ENCODE data around the gene GULP1. TPM values are rescaled to one million over a fixed set of nuclear protein-coding genes. Genes with fewer than 3 reads are reported as not detected.

Gene GULP1
- total RNA-seq, 1 experiment from 2014 or later, result 76.0 TPM

DNA sequence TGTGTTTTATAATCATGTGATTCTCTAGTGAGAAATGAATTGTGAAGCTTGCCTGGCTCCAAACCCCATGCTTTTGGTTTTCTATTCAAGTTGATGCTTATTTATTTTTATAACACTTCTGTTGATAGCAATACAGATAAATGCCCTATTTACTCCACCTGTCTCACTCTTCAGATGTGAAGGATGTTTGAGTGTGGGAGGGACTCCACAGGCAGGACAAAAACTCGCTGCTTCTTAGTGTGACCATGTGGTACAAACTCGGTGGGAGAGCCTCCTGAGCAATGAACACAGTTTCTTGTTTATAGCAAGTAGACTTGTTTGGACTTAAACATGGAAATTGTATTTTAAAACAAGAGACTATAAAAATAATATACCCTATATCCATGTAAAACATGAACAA is 219.7 kb downstream of the GULP1 start:
- Histone ChIP-seq H2AFZ (ENCODE audit: low read depth, low read length, poor library complexity, severe bottlenecking) (no peak overlapping the region), H3K79me2 (ENCODE audit: insufficient read depth, low read length) (no peaks in the 10 kb centered on the region), H3K9me2 (ENCODE audit: insufficient read depth) (no peaks in the 10 kb centered on the region), H3K9me3 (ENCODE audit: control insufficient read depth in 1 of 2, insufficient read depth in 1 of 2, low read depth in 1 of 2, low read length in 2 of 2) (no peaks in the 10 kb centered on the region), H4K20me1 (ENCODE audit: insufficient read depth) (no peaks in the 10 kb centered on the region), H3K9ac (ENCODE audit: low read length) (no peak overlapping the region), H3K4me3 (replicated peaks in 1 of 2; ENCODE audit: low read depth in 1 of 2, low read length in 2 of 2) (no peak overlapping the region), H3K4me2 (ENCODE audit: low read length) (no peak overlapping the region), H3K36me3 (ENCODE audit: control insufficient read depth in 1 of 2, insufficient read depth in 2 of 2, low read length in 2 of 2) (no peaks in the 10 kb centered on the region), H3K27me3 (ENCODE audit: insufficient read depth, low read length) (no peaks in the 10 kb centered on the region), H3K4me1 (ENCODE audit: control insufficient read depth in 1 of 2, insufficient read depth in 2 of 2, low read length in 2 of 2) (peaks cover 0 to 7% of the 10 kb centered on the region in 2 experiments; a peak in 1 of 4 replicates), H3K27ac (ENCODE audit: low read depth, low read length) (no peak overlapping the region)
- ChIA-PET CTCF (interaction anchor here (1.0 to 1.6 kb wide), 7 partner anchors 10 to 1011 kb away, joined by 3 to 9 read pairs (median 4); no protein-coding TSS in a partner anchor), RAD21 (ENCODE audit: low non-redundant PET in 1 of 2, low total read pairs in 2 of 2, uncharacterized antibody in 2 of 2, unreplicated experiment in 2 of 2) (no interaction called here), POLR2A (interaction anchor here (1.4 kb wide), 1 partner anchor 218 kb away, joined by 7 read pairs; no protein-coding TSS in a partner anchor)
- BruUV-seq (replicated peaks), result no TSS peak
- no peak for TF ChIP-seq JUND (IDR thresholded peaks at IDR 0.05)
- no peak for TF ChIP-seq POLR2AphosphoS5 (IDR thresholded peaks at IDR 0.05; ENCODE audit: low read depth, low read length)
- ATAC-seq, result no peak
- intact Hi-C loops (cut with micrococcal nuclease), result loop anchor here (5.0 to 10.0 kb wide), 3 partner anchors 219 to 1647 kb away; partner anchors contain the start of gene GULP1
- DNase-seq (ENCODE audit: low read depth, low spot score), result no peak

GRCh38 chr2:188512456-188512855 is 220.8 kb downstream of the GULP1 start:
- H3K9me2 ChIP-seq (ENCODE audit: insufficient read depth), result no peaks in the 10 kb centered on the region
- no peaks in the 10 kb centered on the region for H3K36me3 ChIP-seq (ENCODE audit: control insufficient read depth in 1 of 2, insufficient read depth in 2 of 2, low read length in 2 of 2)
- intact Hi-C loops (cut with micrococcal nuclease), result loop anchor here (1.0 to 10.0 kb wide), 6 partner anchors 220 to 1648 kb away; partner anchors contain the start of gene GULP1
- H3K4me3 ChIP-seq (replicated peaks in 1 of 2; ENCODE audit: low read depth in 1 of 2, low read length in 2 of 2), result no peak overlapping the region
- ChIA-PET CTCF (interaction anchor here (0.6 to 1.6 kb wide), 10 partner anchors 9 to 1013 kb away, joined by 3 to 9 read pairs (median 3); no protein-coding TSS in a partner anchor), RAD21 (ENCODE audit: low non-redundant PET in 1 of 2, low total read pairs in 2 of 2, uncharacterized antibody in 2 of 2, unreplicated experiment in 2 of 2) (no interaction called here), POLR2A (interaction anchor here (1.4 kb wide), 1 partner anchor 219 kb away, joined by 7 read pairs; no protein-coding TSS in a partner anchor)
- H3K9ac ChIP-seq (ENCODE audit: low read length), result no peak overlapping the region
- ATAC-seq, result peak; percentile 60
- H3K4me1 ChIP-seq (ENCODE audit: control insufficient read depth in 1 of 2, insufficient read depth in 2 of 2, low read length in 2 of 2), result peaks cover 0 to 7% of the 10 kb centered on the region in 2 experiments; a peak in 1 of 4 replicates
- no peak for DNase-seq (ENCODE audit: low read depth, low spot score)
- H3K27ac ChIP-seq (ENCODE audit: low read depth, low read length), result no peak overlapping the region
- H4K20me1 ChIP-seq (ENCODE audit: insufficient read depth), result no peaks in the 10 kb centered on the region
- H2AFZ ChIP-seq (ENCODE audit: low read depth, low read length, poor library complexity, severe bottlenecking), result no peak overlapping the region
- H3K4me2 ChIP-seq (ENCODE audit: low read length), result no peak overlapping the region
- no peaks in the 10 kb centered on the region for H3K27me3 ChIP-seq (ENCODE audit: insufficient read depth, low read length)
- no peaks in the 10 kb centered on the region for H3K9me3 ChIP-seq (ENCODE audit: control insufficient read depth in 1 of 2, insufficient read depth in 1 of 2, low read depth in 1 of 2, low read length in 2 of 2)
- no TSS peak for BruUV-seq (replicated peaks)
- H3K79me2 ChIP-seq (ENCODE audit: insufficient read depth, low read length), result no peaks in the 10 kb centered on the region
- TF ChIP-seq POLR2AphosphoS5 (IDR thresholded peaks at IDR 0.05; ENCODE audit: low read depth, low read length), result no peak
- no peak for TF ChIP-seq REST (IDR thresholded peaks at IDR 0.05; ENCODE audit: low read depth)
- TF ChIP-seq, protein P1, sequence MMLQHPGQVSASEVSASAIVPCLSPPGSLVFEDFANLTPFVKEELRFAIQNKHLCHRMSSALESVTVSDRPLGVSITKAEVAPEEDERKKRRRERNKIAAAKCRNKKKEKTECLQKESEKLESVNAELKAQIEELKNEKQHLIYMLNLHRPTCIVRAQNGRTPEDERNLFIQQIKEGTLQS (IDR thresholded peaks at IDR 0.05), result no peak
- no peak for TF ChIP-seq CBX3 (IDR thresholded peaks at IDR 0.05; ENCODE audit: low read depth)
- TF ChIP-seq FOSL1 (IDR thresholded peaks at IDR 0.05; ENCODE audit: low read depth), result no peak
- TF ChIP-seq SIN3A (IDR thresholded peaks at IDR 0.05; ENCODE audit: low read depth), result no peak
- TF ChIP-seq ZBTB33 (IDR thresholded peaks at IDR 0.05; ENCODE audit: extremely low read depth, insufficient replicate concordance, low read length), result no peak
- no peak for TF ChIP-seq MAX (IDR thresholded peaks at IDR 0.05)
- TF ChIP-seq EGR1 (IDR thresholded peaks at IDR 0.05; ENCODE audit: low read depth), result no peak
- peak; percentile 42 to 71 (median 61); a peak in 5 of 6 replicates for TF ChIP-seq CTCF (IDR thresholded peaks at IDR 0.05 in 2 of 3, conservative IDR thresholded peaks at IDR 0.05 in 1 of 3; ENCODE audit: borderline replicate concordance in 1 of 3, insufficient read depth in 1 of 3, low read depth in 2 of 3, low read length in 2 of 3)
